Smooth muscle cell (in vitro differentiated cells): Measurements from ENCODE around the gene TICAM1. TPM values are rescaled to one million over a fixed set of nuclear protein-coding genes. Genes with fewer than 3 reads are reported as not detected.
"Not testable (repeated sequence)": the region's sequence is repeated elsewhere in the genome, so short reads cannot be mapped to it uniquely, and the experiment has no call there.

Source experiments
- DNase-seq: peaks from one replicate; lab custom pipeline; 2025; ENCODE audit not compliant: unreplicated experiment; lab: John Stamatoyannopoulos, UW
- H2AFZ ChIP-seq: fragments of 200-600 bp; sonication (generic); 2 replicates; pipeline ENCODE4 v1.6.0; 2016; ENCODE audit warnings: antibody characterized with exemption, low read depth, mild to moderate bottlenecking
- H3F3A ChIP-seq: fragments of 200-600 bp; sonication (generic); 2 replicates; pipeline ENCODE4 v1.6.0; 2017; ENCODE audit warnings: antibody characterized with exemption, low read depth
- H3K27ac ChIP-seq: fragments of 200-600 bp; sonication (generic); 2 replicates; pipeline ENCODE4 v1.5.1; 2016; ENCODE audit warnings: low read depth, mild to moderate bottlenecking
- H3K27me3 ChIP-seq: fragments of 200-600 bp; sonication (generic); 2 replicates; pipeline ENCODE4 v1.6.1; 2016; ENCODE audit warnings: low read depth, mild to moderate bottlenecking
- H3K36me3 ChIP-seq: fragments of 200-600 bp; sonication (generic); 2 replicates; pipeline ENCODE4 v1.5.1; 2016; ENCODE audit warnings: low read depth
- H3K4me1 ChIP-seq: fragments of 200-600 bp; sonication (generic); 2 replicates; pipeline ENCODE4 v1.5.1; 2016; ENCODE audit warnings: low read depth
- H3K4me2 ChIP-seq: fragments of 200-600 bp; sonication (generic); 2 replicates; pipeline ENCODE4 v1.6.0; 2016; ENCODE audit warnings: mild to moderate bottlenecking
- H3K4me3 ChIP-seq: fragments of 200-600 bp; sonication (generic); 2 replicates; pipeline ENCODE4 v1.5.1; 2016; ENCODE audit warnings: mild to moderate bottlenecking
- H3K79me2 ChIP-seq: fragments of 200-600 bp; sonication (generic); 2 replicates; pipeline ENCODE4 v1.6.0; 2016; ENCODE audit warnings: low read depth, mild to moderate bottlenecking
- H3K9ac ChIP-seq: fragments of 200-600 bp; sonication (generic); 2 replicates; pipeline ENCODE4 v1.6.0; 2016; ENCODE audit warnings: low read depth
- H3K9me3 ChIP-seq: fragments of 200-600 bp; sonication (generic); replicated peaks from 2 replicates; pipeline ENCODE4 v1.5.1; 2016; ENCODE audit warnings: low read depth
- H4K20me1 ChIP-seq: fragments of 200-600 bp; sonication (generic); 2 replicates; pipeline ENCODE4 v1.6.0; 2016; ENCODE audit warnings: low read depth
- CTCF ChIP-seq: fragments of 200-600 bp; sonication (generic); IDR thresholded peaks from 2 replicates; pipeline ENCODE4 v1.5.1; 2017; ENCODE audit warnings: borderline replicate concordance, mild to moderate bottlenecking, antibody characterized with exemption; ENCODE audit not compliant: insufficient read depth, poor library complexity, severe bottlenecking
- WGBS: methylation state at CpG from one replicate; pipeline ENCODE4 v1.1.7; 2016; ENCODE audit warnings: low lambda C conversion rate; 5-methylcytosine and 5-hydroxymethylcytosine counted together
- polyA plus RNA-seq: library from polyadenylated mRNA; unstranded; fragments of >200 nt; fragmentation: Nextera tagmentation; extraction: Ambion mirVana; gene quantifications from 2 replicates; pipeline ENCODE4 v1.2.1, GENCODE V29; 2016
- total RNA-seq: library from RNA; depleted of rRNA; stranded (reverse); fragments of >200 nt; gene quantifications from 2 replicates; pipeline ENCODE4 v1.2.3, GENCODE V29; 2014

TICAM1 gene
- total and polyA plus RNA-seq, 2 experiments from 2014 or later: 3.5 to 13.9 TPM

- Histone ChIP-seq H3K9ac (no peak overlapping the region), H3K36me3 (no peaks in the 10 kb centered on the region), H2AFZ (no peak overlapping the region), H3F3A (no peaks in the 10 kb centered on the region), H3K4me1 (no peaks in the 10 kb centered on the region), H3K9me3 (no peaks in the 10 kb centered on the region), H4K20me1 (peaks cover 81% of the 10 kb centered on the region), H3K27ac (no peak overlapping the region), H3K27me3 (no peaks in the 10 kb centered on the region), H3K4me3 (no peak overlapping the region), H3K4me2 (no peak overlapping the region), H3K79me2 (peaks cover 37% of the 10 kb centered on the region)
- TF ChIP-seq CTCF: no peak
- WGBS: 71% methylated on average over 10 of the region's 10 CpGs
- DNase-seq: no peak
Observed at GRCh38 chr19:4861147-4861546, 29.6 kb upstream of the TICAM1 start.

- Histone ChIP-seq H3K27me3 (no peaks in the 10 kb centered on the region), H3K79me2 (peaks cover 24% of the 10 kb centered on the region), H3K9me3 (no peaks in the 10 kb centered on the region), H3K4me1 (no peaks in the 10 kb centered on the region), H2AFZ (no peak overlapping the region), H3K27ac (no peak overlapping the region), H4K20me1 (peaks cover 77% of the 10 kb centered on the region), H3K9ac (no peak overlapping the region), H3K4me2 (no peak overlapping the region), H3F3A (no peaks in the 10 kb centered on the region), H3K36me3 (no peaks in the 10 kb centered on the region), H3K4me3 (no peak overlapping the region)
- 98% methylated on average over 11 of the region's 11 CpGs for WGBS
- no peak for DNase-seq
- no peak for TF ChIP-seq CTCF
Observed at GRCh38 chr19:4859697-4860096, 28.2 kb upstream of the TICAM1 start.

DNA sequence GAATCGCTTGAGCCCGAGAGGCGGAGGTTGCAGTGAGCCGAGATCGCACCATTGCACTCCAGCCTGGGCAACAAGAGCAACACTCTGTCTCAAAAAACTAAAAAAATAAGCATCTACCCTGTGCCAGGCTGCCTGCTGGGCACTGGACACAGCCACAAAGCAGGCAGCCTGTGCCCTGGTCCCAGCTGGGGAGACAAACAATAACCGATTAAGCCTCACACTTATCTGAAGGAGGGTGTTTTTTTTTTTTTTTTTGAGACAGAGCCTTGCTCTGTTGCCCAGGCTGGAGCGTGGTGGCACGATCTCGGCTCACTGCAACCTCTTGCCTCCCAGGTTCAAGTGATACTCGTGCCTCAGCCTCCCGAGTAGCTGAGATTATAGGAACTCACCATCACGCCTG is 25.0 kb upstream of the TICAM1 start:
- not testable (repeated sequence) for H3K79me2 ChIP-seq, DNase-seq, H3K4me2 ChIP-seq, H3K27me3 ChIP-seq, H3K9me3 ChIP-seq, H3F3A ChIP-seq, H3K36me3 ChIP-seq, H3K9ac ChIP-seq, H3K4me3 ChIP-seq, H3K27ac ChIP-seq, H3K4me1 ChIP-seq, H2AFZ ChIP-seq
- peaks cover 48% of the 10 kb centered on the region for H4K20me1 ChIP-seq
- WGBS: 95% methylated on average over 12 of the region's 12 CpGs

DNA sequence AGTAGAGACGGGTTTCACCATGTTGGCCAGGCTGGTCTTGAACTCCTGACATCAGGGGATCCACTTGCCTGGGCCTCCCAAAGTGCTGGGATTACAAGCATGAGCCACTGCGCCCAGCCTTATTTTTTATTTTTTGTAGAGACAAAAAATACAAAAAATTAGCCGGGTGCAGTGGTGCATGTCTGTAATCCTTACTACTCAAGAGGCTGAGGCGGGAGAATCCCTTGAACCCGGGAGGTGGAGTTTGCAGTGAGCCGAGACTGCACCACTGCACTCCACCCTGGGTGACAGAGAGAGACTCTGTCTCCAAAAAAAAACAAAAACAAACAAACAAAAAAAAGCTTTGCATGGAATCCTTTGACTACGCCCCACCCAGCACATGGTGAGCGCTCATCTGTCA is 22.0 kb upstream of the TICAM1 start:
- H3K9ac ChIP-seq, H2AFZ ChIP-seq, DNase-seq, H3K79me2 ChIP-seq, H3K36me3 ChIP-seq, H3K9me3 ChIP-seq, H3K4me3 ChIP-seq, H3K4me2 ChIP-seq, H3K27me3 ChIP-seq, H3K4me1 ChIP-seq, H3K27ac ChIP-seq, H3F3A ChIP-seq: not testable (repeated sequence)
- WGBS: 96% methylated on average over 8 of the region's 8 CpGs
- peaks cover 36% of the 10 kb centered on the region for H4K20me1 ChIP-seq

- Histone ChIP-seq H3K4me1 (no peaks in the 10 kb centered on the region), H3K9ac (no peak overlapping the region), H3K4me2 (no peak overlapping the region), H3K79me2 (no peaks in the 10 kb centered on the region), H3F3A (no peaks in the 10 kb centered on the region), H3K9me3 (no peaks in the 10 kb centered on the region), H2AFZ (no peak overlapping the region), H3K27ac (no peak overlapping the region), H4K20me1 (peaks cover 32% of the 10 kb centered on the region), H3K4me3 (no peak overlapping the region), H3K27me3 (no peaks in the 10 kb centered on the region), H3K36me3 (no peaks in the 10 kb centered on the region)
- no peak for DNase-seq
- no peak for TF ChIP-seq CTCF
- WGBS: 97% methylated on average over 6 of the region's 6 CpGs
Observed at GRCh38 chr19:4852484-4852883, 21.0 kb upstream of the TICAM1 start.
